ENCODE measurements around the gene IL32.

GRCh38 chr16:3112881-3113574, 47.6 kb downstream of the IL32 start:
- TF ChIP-seq EZH2 (IDR thresholded peaks at IDR 0.05) (no peak), CTCF (IDR thresholded peaks at IDR 0.05) (no peak)

Measured in neural progenitor cell (in vitro differentiated cells).